Measurements from ENCODE around the gene DENND5B.

DNA sequence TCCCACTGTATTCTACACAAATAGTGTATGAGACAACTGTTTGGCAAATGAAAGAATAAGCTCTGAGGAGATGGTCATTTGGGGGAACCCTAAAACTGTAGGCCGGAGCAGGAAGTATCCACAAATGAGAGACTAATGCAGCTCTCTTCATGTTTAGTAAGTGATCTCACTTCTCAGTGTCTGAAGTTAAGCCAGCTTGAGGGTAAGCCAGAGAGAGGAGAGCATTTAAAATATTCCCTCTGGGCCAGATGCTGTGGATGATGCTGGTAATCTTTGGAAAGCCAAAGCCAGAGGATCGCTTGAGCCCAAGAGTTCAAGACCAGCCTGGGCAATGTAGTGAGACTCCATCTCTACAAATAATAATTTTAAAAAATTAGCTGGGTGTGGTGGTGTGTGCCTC lies 134.4 kb downstream of the DENND5B start:
- TF ChIP-seq, protein P1, sequence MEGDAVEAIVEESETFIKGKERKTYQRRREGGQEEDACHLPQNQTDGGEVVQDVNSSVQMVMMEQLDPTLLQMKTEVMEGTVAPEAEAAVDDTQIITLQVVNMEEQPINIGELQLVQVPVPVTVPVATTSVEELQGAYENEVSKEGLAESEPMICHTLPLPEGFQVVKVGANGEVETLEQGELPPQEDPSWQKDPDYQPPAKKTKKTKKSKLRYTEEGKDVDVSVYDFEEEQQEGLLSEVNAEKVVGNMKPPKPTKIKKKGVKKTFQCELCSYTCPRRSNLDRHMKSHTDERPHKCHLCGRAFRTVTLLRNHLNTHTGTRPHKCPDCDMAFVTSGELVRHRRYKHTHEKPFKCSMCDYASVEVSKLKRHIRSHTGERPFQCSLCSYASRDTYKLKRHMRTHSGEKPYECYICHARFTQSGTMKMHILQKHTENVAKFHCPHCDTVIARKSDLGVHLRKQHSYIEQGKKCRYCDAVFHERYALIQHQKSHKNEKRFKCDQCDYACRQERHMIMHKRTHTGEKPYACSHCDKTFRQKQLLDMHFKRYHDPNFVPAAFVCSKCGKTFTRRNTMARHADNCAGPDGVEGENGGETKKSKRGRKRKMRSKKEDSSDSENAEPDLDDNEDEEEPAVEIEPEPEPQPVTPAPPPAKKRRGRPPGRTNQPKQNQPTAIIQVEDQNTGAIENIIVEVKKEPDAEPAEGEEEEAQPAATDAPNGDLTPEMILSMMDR (IDR thresholded peaks at IDR 0.05) = no peak
- no peak for TF ChIP-seq POLR2A (IDR thresholded peaks at IDR 0.05)

All from right lobe of liver (tissue), 4 donors.